Measurements from ENCODE around the gene LRIG2.
"Not testable (repeated sequence)": the region's sequence is repeated elsewhere in the genome, so short reads cannot be mapped to it uniquely, and the experiment has no call there.

LRIG2 gene

DNA sequence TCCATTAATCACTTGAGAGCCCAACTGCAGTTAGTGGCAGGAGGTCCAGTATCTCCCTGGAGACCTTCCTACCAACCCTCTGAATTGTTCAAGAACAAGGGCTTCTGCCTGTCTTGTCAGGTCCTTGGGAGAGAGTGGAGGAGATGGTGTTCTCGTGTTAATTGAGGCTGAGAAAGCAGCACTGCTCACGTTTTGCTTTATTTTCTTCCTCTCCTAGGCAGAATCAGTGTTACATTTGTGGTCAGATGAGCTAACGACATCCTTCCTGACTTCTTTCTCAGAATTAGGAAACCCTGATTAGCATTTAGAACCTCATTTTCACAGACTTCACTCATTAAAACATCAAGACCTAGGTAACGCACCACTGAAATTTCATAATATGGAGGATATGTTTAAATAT is 26.4 kb upstream of the LRIG2 start:
- TF ChIP-seq, protein P1, sequence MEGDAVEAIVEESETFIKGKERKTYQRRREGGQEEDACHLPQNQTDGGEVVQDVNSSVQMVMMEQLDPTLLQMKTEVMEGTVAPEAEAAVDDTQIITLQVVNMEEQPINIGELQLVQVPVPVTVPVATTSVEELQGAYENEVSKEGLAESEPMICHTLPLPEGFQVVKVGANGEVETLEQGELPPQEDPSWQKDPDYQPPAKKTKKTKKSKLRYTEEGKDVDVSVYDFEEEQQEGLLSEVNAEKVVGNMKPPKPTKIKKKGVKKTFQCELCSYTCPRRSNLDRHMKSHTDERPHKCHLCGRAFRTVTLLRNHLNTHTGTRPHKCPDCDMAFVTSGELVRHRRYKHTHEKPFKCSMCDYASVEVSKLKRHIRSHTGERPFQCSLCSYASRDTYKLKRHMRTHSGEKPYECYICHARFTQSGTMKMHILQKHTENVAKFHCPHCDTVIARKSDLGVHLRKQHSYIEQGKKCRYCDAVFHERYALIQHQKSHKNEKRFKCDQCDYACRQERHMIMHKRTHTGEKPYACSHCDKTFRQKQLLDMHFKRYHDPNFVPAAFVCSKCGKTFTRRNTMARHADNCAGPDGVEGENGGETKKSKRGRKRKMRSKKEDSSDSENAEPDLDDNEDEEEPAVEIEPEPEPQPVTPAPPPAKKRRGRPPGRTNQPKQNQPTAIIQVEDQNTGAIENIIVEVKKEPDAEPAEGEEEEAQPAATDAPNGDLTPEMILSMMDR (IDR thresholded peaks at IDR 0.05; ENCODE audit: control insufficient read depth, extremely low read depth, insufficient read depth): no peak
- H3K4me3 ChIP-seq (ENCODE audit: low read depth, low read length): no peak overlapping the region
- DNase-seq (ENCODE audit: low read depth): no peak

DNA sequence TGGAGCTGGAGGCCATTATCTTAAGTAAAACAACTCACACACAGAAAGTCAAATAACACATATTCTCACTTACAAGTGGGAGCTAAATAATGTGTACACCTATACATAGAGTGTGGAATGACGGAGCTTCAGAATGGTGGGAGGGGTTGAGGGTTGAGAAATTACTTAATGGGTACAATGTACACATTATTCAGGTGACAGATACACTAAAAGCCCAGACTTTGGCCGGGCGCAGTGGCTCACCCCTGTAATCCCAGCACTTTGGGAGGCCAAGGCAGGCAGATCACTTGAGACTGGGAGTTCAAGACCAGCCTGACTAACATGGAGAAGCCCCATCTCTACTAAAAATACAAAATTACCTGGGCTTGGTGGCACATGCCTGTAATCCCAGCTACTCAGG is 24.9 kb upstream of the LRIG2 start:
- no peak overlapping the region for H3K4me3 ChIP-seq (ENCODE audit: low read depth, low read length)
- TF ChIP-seq, protein P1 (IDR thresholded peaks at IDR 0.05; ENCODE audit: control insufficient read depth, extremely low read depth, insufficient read depth): no peak
- DNase-seq (ENCODE audit: low read depth): no peak

DNA sequence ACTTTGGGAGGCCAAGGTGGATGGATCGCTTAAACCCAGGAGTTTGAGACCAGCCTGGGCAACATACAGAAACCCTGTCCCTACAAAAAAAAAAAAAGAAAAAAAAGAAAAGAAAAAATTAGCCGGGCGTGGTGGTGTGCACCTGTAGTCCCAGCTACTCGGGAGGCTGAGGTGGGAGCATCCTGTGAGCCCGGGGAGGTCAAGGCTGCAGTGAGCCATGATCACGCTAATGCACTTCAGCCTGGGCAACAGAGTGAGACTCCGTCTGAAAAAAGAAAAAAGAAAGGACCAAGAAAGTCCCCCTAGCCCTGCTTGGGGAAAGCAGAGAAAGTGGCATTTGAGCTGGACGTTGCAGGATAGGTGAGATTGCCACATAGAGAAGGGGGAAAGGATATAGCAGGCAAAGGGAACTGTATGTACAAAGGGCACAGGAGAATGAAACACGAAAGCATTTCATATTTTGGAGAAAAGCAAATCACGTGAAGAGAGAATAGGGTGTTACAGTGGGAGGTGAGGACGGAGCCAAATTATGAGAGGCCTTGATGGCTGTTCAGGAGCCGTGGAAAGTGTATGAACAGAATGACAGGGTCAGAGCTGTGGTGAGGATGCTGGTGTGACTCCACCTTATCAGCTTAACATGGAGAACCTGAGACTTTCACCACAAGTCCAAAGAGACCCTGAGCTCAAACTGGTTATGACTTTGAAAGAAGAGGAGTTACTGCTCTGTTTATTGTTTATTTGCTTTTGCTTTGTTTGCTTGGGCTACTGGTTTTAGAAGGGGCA is 19.5 kb upstream of the LRIG2 start:
- H3K4me3 ChIP-seq (ENCODE audit: low read depth, low read length): no peak overlapping the region
- DNase-seq (ENCODE audit: low read depth): no peak
- TF ChIP-seq, protein P1 (IDR thresholded peaks at IDR 0.05; ENCODE audit: control insufficient read depth, extremely low read depth, insufficient read depth): no peak

DNA sequence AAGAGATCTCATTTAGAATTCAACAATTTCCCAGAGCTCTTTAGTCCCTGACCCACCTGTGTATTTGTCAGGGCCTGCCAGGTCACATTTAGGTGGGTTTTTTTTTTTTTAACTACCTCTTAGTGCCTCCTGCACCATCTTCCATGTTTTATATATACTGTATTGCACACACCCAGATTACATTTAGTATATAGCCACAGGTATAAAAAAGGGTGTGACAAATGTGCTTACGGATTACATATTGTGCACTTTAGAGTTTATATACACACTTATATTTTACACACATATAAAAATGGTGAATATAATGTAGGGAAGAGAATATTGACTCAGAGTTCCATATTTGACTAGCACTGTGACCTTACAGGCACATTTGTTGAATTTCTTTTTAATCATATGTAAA is 17.4 kb upstream of the LRIG2 start:
- H3K4me3 ChIP-seq (ENCODE audit: low read depth, low read length): no peak overlapping the region
- TF ChIP-seq, protein P1 (IDR thresholded peaks at IDR 0.05; ENCODE audit: control insufficient read depth, extremely low read depth, insufficient read depth): no peak
- no peak for DNase-seq (ENCODE audit: low read depth)

DNA sequence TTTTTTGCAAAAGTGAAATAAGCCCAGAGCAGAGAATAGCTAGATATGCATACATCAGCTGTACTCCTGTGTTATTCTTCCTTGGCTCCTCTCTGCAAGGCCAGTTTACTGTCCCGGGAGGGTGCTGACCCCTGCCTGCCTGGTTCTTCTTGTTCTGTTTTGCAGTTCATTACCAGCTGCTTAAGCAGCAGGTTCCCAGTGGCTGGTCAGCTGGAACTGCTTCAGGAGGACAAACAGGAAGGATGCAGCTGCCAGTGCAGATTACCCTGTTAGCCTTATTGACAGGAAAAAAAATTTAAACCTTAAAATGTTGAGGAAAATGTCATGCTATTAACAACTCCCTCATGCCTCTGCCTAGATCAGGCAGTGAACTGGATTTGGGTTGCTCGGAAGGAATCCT is 16.0 kb upstream of the LRIG2 start:
- DNase-seq (ENCODE audit: low read depth): peak; percentile 96
- TF ChIP-seq, protein P1 (IDR thresholded peaks at IDR 0.05; ENCODE audit: control insufficient read depth, extremely low read depth, insufficient read depth): peak; percentile 31
- H3K4me3 ChIP-seq (ENCODE audit: low read depth, low read length): no peak overlapping the region

DNA sequence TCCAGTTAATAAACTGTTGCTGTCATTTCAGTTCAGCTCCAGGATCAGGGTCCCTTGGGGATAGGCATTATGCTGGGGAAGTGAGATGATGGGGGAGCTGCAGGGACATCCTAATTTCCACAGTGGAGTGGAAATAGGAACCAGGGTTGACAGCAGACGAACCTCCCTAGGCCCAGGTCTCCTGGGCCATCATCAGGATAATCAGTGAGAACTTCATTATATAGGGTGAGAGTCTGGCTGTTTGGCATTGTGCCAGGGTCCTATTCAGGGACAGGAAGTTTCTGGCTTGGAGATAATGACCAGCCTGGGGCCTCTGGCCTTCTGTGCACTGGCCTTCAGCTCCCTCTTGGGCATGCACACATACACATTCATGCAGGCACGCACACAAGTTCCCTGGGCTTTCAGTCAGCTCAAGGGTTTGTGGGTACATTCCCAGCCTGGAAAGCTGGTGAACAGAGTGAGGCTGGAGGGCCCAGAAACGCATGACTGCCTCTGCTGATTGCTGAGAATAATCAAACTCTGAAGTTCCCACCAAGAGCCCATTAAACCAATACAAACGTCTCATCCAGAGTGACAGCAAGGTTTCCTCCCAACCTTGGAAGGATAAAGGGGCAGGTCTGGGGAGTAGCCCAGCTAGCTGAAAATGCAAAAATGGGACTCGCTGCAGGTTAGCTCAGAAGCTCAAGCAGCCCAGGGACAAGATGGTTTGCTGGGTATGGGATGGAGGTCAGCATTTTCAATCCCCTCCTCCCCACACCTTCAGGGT is 13.9 kb upstream of the LRIG2 start:
- TF ChIP-seq, protein P1 (IDR thresholded peaks at IDR 0.05; ENCODE audit: control insufficient read depth, extremely low read depth, insufficient read depth): no peak
- H3K4me3 ChIP-seq (ENCODE audit: low read depth, low read length): no peak overlapping the region
- no peak for DNase-seq (ENCODE audit: low read depth)

DNA sequence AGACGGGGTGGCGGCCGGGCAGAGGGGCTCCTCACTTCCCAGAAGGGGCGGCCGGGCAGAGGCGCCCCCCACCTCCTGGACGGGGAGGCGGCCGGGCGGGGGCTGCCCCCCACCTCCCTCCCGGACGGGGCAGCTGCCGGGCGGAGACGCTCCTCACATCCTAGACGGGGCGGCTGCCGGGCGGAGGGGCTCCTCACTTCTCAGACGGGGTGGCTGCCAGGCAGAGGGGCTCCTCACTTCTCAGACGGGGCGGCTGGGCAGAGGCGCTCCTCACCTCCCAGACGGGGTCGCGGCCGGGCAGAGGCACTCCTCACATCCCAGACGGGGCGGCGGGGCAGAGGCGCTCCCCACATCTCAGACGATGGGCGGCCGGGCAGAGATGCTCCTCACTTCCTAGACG is 9.5 kb upstream of the LRIG2 start:
- not testable (repeated sequence) for DNase-seq (ENCODE audit: low read depth); H3K4me3 ChIP-seq (ENCODE audit: low read depth, low read length)

Measured in LNCaP clone FGC (cell line).